ENCODE measurements around the gene ELAC1.

Gene ELAC1

GRCh38 chr18:51017140-51017879, 49.5 kb downstream of the ELAC1 start:
- DNase-seq (ENCODE audit: low spot score): no peak

DNA sequence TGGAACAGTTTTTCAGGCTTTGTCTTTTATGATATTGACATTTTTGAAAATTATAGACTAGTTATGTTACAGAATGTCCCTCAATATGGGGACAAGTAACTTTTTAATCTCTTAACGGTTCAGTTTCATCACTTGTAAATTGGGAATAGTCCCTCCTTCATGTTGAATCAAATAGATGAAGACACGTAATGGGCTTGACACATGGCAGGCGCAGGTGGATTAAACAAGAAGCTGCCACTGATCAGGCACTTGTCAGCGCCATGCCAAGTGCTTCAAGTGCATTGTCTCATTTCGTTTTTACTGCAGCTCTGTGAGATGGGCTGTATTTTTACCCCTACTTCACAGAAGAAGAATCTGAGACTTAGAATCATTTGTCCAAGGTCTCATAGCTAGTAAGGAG, 52.7 kb downstream of the ELAC1 start:
- DNase-seq (ENCODE audit: low spot score): no peak

DNA sequence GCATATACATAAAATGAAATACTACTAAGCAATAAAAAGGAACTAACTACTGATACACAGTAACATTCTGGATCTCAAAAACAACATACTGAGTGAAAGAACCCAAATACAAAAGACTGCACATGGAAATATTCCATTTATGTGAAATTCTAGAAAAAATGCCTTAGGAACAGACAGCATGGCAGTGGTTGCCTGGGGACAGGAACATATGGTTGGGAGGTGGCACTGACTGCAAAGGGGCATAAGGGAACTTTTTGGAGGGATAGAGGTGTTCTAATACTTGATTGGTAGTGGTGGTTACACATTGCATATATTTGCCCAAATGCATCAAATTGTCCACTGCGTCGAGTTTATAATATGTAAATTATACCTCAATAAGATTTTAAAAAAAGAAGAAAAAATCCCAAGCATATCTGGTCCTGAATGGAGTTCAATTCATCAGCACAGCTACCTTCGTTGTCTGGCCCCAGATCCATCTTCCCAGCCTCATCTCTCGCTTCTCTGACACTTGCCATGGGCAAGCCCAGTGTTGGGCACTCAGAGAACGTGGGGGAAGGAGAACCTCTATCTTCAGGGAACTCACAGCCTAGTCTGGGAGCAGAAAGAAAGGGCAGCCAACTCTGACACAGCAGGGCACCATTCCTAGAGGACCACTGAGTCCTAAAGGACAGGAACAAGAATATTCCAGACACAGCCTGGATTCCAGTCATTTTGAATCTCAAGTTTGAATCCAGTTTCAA, 53.6 kb downstream of the ELAC1 start:
- DNase-seq (ENCODE audit: low spot score): no peak

DNA sequence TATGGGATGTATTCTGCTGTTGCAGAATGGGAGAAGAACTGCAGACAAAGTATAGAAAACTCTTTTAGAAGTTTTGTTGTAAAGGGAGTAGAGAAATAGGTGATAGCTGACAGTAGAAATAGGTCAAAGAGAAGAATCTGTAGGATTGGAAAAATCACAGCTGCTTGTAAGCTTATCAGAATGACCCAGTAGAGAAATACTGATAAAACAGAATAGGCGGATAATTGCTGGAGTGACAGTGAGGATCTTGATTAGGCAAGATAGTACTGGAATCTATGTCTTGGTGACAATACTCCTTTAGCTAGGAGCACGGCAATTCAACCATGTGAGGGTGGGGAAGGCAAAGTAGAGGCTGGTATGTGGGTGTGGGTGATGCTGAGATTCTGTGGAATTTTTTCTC, 57.7 kb downstream of the ELAC1 start:
- no peak for DNase-seq (ENCODE audit: low spot score)

GRCh38 chr18:51028201-51028805, 60.5 kb downstream of the ELAC1 start:
- peak; percentile 46 for DNase-seq (ENCODE audit: low spot score)

DNA sequence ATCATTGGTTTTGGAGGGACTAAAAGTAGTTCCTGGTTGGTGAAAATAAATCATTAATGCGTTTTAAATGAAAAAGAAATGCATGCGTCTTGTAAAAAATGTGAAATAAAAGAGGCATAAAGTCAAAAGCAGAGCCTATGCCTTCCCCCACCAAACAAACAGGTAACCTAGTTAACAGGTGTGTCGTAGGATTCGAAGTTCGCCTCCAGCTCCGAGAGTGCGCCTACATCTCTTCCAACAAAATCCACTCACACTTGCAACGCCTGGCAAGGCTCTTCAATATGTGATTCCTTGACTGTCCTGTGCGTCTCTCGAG, 61.5 kb downstream of the ELAC1 start:
- no peak for DNase-seq (ENCODE audit: low spot score)

GRCh38 chr18:51029694-51030536, 62.1 kb downstream of the ELAC1 start, which contains the start of gene SMAD4:
Gene SMAD4 (plus strand): TSS chr18:51030213. CDS start chr18:51047047, 16,834 bp downstream.
- DNase-seq (ENCODE audit: low spot score): peak; percentile 93

GRCh38 chr18:51030537-51031258, 62.9 kb downstream of the ELAC1 start:
- DNase-seq (ENCODE audit: low spot score): peak; percentile 57

- DNase-seq (ENCODE audit: low spot score): no peak
These were observed 64.4 kb downstream of the ELAC1 start for GRCh38 chr18:51032193-51032592.

- no peak for DNase-seq (ENCODE audit: low spot score)
These were observed 69.4 kb downstream of the ELAC1 start for GRCh38 chr18:51037230-51037629.
